ENCODE measurements around the gene DPH2.

- no peak for TF ChIP-seq CTCF (conservative IDR thresholded peaks at IDR 0.05; ENCODE audit: low read length)
- no peak for TF ChIP-seq EZH2phosphoT487 (IDR thresholded peaks at IDR 0.05; ENCODE audit: borderline replicate concordance)
These were observed 42.6 kb downstream of the DPH2 start for GRCh38 chr1:44012404-44012803.
